HG02588 (cell line): ENCODE measurements around the gene C20orf202.

ENCODE experiments used
- ATAC-seq: cut with Tn5 transposase; IDR thresholded peaks from one replicate; pipeline ENCODE4 v1.9.1; 2021; ENCODE audit warnings: mild to moderate bottlenecking, moderate library complexity; ENCODE audit not compliant: unreplicated experiment

C20orf202 gene

GRCh38 chr20:1202762-1203504, at the start of gene C20orf202:
Gene C20orf202 (plus strand): TSS chr20:1203454. CDS start chr20:1203586, 132 bp downstream.
- no peak for ATAC-seq

DNA sequence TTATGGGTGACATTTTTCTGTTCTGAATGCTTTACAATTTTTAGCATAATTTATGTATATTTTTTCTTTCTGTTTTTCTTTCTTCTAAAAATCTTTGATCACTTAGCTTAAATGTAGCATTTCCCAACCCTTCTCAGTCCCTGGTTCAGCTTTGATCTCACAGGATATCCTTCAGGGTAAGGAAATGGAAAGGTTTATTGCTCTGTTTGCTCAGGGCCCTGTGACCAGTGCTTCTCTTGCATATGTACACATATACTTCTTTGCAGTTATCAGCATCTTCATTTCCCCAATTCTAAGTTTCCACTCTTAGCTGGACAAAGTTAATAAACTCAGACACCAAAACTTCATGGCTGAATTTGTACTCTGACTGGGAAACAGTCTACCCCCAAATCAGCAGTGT, 49.0 kb upstream of the C20orf202 start:
- no peak for ATAC-seq

- ATAC-seq, result no peak
Measured at GRCh38 chr20:1154691-1155090, 48.6 kb upstream of the C20orf202 start.

- ATAC-seq, result no peak
Measured at GRCh38 chr20:1155342-1155741, 47.9 kb upstream of the C20orf202 start.

GRCh38 chr20:1160496-1160895, 42.8 kb upstream of the C20orf202 start:
- ATAC-seq, result no peak

DNA sequence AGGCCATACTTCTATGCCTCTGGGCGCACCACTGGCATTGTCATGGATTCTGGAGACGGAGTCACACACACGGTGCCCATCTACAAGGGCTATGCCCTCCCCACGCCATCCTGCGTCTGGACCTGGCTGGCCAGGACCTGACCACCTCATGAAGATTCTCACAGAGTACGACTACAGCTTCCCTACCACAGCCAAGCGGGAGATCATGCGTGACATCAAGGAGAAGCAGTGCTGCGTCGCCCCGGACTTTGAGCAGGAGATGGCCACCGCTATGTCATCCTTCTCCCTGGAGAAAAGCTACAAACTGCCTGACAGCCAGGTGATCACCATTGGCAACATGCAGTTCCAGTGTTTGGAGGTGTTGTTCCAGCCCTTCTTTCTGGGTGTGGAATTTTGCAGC, 42.3 kb upstream of the C20orf202 start:
- no peak for ATAC-seq

- ATAC-seq, result no peak
Measured at GRCh38 chr20:1163105-1163504, 40.1 kb upstream of the C20orf202 start.

DNA sequence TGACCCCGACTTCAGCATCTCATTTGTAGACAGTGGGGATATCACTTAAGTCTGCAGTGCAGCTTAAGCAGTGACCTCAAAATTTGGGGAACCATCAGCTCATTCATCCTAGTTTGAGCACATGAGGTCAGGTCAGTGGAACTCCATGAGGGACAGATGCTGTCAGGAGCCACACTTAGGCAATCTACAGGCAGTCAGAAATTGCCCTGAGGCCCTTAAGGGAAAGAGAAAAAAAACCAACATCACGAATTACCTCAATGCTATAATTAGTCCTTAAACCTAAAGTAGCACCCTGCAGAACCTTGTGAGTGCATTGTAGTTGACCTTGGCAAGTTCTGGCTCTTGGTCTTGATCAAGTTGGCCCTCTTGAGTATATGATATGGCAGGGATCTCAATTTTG, 39.6 kb upstream of the C20orf202 start:
- ATAC-seq, result no peak

DNA sequence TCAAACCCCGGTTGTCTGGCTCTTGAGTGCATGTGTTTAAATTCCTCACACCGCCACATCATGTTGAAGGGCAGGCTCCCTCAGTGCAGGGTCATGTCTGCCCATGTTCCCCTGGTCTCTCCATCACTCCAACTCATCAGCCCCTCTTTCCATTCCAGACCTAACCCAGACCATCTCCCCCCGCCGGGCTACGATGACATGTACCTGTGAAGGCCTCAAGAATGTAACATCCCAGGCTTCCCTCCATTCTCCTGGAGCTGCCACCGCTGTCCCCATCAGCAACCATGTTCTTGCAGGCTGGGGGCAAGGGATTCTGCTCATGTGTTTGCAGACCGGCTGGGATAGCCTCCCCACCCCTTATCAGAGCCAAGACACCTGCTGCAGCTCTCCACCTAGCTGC, 38.4 kb upstream of the C20orf202 start:
- ATAC-seq, result no peak

GRCh38 chr20:1165521-1165920, 37.7 kb upstream of the C20orf202 start:
- ATAC-seq, result no peak

DNA sequence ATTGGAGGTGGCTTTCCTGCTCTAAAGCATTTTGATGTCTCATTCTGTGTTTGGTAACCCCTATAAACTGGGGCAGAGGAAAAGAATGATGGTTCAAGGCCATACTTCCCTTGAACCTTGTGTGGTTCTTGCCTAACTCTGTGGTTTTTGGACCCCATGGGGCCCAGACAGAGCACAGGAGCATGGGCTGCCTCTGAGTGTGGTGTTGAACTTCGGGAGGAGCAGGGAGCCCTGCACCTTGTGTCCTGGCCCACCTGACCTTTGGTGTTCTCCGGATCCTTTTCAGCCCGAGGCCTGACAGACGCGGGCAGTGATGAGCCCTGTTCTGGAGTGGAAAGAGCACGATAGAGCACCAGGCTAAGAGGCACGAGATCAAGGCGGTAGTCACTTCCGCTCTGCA, 37.3 kb upstream of the C20orf202 start:
- ATAC-seq, result no peak

DNA sequence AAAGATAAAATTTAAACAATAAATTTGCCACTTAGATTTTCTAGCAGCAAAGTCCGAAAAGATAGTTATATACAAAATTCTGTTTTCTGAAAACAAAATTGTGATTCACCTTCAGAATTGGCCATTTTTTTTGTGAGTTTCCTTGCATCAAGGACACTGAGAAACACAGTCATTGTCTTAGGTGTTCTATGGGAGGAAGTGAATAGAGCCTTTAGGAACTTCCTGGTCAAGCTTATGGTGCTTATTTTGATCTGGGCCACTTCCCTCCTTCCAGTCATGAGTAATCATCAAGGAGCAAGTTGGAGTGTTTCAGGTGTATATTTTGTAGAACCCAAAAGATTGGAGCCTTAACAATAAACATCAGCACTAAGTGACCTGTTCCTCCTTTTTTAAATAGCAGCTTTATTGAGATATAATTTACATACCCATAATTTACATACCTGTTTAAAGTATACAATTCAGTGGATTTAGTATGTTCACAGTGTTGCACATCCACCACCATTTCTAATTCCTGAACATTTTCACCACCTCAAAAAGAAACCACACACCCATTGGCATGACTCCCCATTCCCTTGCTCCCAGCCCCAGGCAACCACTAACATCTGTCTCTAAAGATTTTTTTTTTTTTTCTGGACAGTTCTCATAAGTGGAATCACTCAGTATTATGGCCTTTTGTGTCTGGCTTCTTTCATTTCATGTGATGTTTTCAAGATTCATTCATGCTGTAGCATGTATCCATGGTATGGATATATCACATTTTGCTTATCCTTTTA, 36.1 kb upstream of the C20orf202 start:
- no peak for ATAC-seq

DNA sequence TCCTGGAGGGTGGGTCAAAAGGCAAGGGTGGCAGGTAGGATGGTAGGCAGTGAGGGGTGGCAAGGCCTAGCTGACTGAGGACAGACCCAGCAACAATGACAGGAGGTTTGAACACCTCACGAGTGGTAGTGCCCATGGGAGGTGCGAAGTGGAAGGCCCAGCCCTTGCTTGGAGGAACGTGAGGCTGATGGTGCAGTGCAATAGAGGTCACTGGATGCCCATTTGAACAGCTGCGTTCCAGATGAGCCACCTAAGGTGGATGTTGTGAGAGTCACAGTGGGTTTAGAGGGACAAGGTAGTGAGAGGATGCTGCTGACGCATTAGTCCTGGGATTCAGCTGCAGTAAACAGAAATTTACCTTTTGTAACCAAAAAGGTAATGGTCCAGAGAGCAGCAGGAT, 34.0 kb upstream of the C20orf202 start:
- ATAC-seq, result no peak

- no peak for ATAC-seq
Measured at GRCh38 chr20:1171461-1172093, 31.7 kb upstream of the C20orf202 start.

GRCh38 chr20:1173698-1174097, 29.6 kb upstream of the C20orf202 start:
- ATAC-seq, result no peak

- no peak for ATAC-seq
Measured at GRCh38 chr20:1174787-1175186, 28.5 kb upstream of the C20orf202 start.

- ATAC-seq, result no peak
Measured at GRCh38 chr20:1177680-1178079, 25.6 kb upstream of the C20orf202 start.

DNA sequence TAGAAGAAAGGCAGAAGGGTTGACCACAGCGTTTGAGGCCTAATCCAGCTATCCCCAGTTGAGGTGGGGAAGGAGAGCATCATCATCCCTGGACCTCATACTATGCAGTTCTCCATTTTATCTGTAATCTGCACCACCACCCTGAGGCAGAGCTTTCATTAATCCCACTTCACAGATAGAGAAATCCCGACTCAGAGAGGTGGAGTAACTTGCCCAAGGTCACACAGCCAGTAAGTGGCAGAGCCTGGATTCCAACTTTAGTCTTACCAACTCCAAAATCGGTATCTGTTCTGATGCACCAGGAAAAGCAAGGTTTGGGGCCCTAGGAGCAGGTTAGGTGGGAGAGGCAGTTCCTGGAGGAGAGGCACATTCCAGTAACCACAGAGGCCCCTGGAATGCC, 25.2 kb upstream of the C20orf202 start:
- ATAC-seq, result no peak

DNA sequence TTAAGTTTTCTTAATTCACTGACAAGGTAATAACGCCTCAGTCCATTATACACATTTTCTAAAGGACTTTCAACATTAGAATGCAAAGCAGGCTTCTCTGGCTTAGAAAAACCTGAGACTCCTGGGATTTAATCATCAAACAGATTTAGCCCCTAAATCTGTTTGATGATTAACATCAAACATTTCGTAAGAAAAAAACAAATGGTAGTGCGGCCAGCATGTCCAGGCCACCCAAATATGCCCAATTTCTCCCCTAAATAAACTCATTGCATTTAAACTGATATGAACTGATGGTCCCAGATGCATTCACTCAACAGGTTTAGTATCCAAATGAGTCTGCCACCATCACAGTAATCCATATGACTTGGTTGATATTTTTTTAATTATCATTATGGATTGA, 24.6 kb upstream of the C20orf202 start:
- ATAC-seq, result no peak

DNA sequence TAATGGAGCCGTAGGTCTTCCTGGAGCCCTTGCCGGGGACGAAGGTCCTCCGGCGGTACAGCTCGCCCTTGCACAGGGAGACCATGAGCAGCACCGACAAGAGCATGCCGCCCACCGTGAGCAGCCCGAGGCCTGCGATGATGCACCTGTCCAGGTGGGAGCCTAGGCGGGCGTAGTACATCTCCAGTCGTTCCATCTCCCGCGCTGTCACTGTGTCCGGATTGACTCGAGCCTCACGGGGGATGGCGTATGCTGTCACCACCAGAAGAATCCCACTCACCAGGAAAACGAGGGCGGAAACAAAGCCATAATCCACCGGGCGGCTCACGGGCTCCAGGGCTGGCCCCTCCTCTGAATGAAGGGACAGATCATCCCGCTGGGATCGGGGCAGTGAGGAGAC, 22.3 kb upstream of the C20orf202 start:
- ATAC-seq, result no peak

- ATAC-seq, result no peak
Measured at GRCh38 chr20:1182106-1182505, 21.1 kb upstream of the C20orf202 start.

GRCh38 chr20:1183153-1183552, 20.1 kb upstream of the C20orf202 start:
- ATAC-seq, result no peak
